Embryonic facial prominence (tissue), 1 donor: ENCODE data around the gene OR9Q1.

Experiments
- DNase-seq: peaks from one replicate; pipeline ENCODE4 v3.0.0-alpha.2; 2016; ENCODE audit errors: extremely low spot score

Gene OR9Q1

GRCh38 chr11:58030653-58031052 is 7.0 kb downstream of the OR9Q1 start, which contains the start of gene OR6Q1:
TSS of gene OR6Q1 (plus strand) at chr11:58030953. CDS start at chr11:58030953, 0 bp downstream.
- no peak for DNase-seq

- DNase-seq = no peak
Measured at GRCh38 chr11:58034471-58034870, 10.8 kb downstream of the OR9Q1 start.

- DNase-seq = no peak
Measured at GRCh38 chr11:58039589-58039988, 15.9 kb downstream of the OR9Q1 start.

DNA sequence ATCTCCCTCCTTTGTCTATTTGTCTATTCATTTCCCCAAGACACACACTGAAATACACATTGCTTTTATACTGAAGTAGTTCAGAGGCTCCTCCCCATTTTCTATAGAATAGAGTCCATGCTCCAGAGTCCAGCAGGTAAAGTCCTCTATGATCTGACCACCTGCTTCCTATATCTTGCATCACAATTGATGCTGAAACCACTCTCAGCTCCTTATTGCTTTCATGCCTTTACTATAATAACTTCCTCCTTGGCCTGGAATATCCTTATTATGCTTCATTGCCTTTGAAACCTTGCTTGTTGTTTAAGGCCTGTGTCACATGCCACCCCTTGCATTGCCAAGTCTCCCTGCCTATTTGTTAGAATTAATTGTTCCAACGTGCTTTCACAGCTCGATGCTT is 19.7 kb downstream of the OR9Q1 start:
- DNase-seq = no peak

DNA sequence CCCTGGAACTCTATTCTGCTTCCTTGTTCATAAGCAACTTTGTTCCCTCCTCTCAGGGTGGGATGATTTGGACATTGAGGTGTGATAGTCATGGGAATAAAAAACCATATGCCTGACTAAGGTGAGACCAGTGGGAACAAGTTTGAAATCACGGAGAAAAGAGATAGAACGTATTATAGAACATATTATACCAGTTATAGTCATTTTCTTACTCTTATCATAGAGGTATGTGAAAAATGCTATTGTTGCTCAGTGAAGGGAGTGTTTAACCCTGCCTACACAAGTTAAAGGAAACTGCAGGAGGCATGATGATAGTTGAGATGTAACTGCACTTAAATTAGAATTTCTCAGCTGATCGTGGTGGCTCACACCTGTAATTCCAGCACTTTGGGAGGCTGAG is 22.6 kb downstream of the OR9Q1 start:
- no peak for DNase-seq

GRCh38 chr11:58047818-58048217 is 24.1 kb downstream of the OR9Q1 start:
- no peak for DNase-seq

- no peak for DNase-seq
Measured at GRCh38 chr11:58055806-58056401, 32.2 kb downstream of the OR9Q1 start.

GRCh38 chr11:58057481-58057880 is 33.8 kb downstream of the OR9Q1 start:
- DNase-seq = no peak

GRCh38 chr11:58058276-58059006 is 34.8 kb downstream of the OR9Q1 start:
- no peak for DNase-seq

DNA sequence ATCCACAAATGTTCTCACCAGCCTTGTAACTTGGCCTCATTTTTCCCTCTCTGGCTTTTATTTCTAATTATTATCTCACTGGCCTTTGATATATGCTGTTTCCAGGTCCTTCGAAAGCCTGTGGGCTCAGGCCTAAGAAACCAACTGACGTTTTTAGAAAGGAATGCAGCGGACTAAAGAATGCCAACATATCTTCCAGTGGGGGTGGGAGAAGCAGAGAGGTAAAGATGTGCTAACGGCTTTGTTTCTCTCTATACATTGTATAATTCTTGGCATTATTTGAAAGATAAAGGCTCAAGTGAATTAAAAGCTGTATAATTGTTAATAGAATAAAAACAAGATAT is 35.3 kb downstream of the OR9Q1 start:
- DNase-seq = no peak

- no peak for DNase-seq
Measured at GRCh38 chr11:58060535-58060934, 36.9 kb downstream of the OR9Q1 start.

DNA sequence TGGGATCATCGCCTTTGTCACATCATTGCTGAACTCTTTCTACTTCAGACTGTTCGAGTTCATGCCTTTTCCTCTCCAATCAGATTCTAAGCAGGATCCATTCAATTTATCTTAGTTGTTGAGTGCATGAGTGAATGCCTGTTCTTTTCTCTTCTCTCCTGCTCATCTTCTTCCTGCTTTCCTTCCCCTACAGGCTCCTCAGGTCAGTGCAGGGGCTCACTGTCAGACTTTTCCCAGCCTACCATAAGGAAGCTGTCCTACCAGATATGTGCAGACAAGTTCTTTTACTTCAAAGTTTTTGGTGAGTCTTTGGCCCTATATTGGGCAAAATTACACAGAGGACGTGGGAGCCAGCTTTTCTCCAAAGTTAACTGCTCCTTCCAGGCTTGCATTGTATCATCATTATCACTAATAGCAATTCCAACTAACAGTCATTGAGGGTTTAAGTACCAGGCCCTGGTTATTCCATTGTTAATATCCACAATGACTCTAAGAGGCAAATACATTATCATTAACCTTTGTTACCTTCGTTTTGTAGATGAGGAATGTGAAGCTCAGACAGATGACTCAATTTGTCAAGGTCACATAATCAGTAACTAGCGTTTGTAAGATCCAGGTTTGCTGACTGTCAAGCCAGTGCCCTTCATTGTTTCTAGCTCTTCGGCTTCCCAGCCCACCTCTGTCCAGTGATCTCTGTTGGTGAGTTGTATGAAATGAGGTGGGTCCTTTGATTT is 37.4 kb downstream of the OR9Q1 start:
- DNase-seq = no peak

- DNase-seq = no peak
Measured at GRCh38 chr11:58061813-58062212, 38.1 kb downstream of the OR9Q1 start.

GRCh38 chr11:58067685-58068084 is 44.0 kb downstream of the OR9Q1 start:
- no peak for DNase-seq

DNA sequence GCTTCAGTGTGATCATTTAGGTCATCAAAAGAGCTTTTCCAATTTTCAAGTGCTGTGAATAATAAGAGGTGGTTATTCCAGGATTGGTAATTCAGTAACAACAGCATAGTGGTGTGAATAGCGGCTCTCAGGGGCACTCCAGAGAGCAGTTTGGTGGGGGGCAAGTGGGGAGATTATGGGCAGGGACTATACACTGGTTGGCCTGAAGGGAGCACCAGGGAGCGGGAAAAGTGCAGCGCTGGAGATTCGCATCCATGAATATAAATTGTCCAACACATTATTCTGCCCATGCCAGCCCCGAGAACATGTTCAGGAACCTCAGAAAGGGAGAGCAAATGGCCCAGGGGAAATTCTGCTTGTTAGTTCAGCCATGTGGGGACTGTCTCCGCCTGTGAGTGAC is 45.0 kb downstream of the OR9Q1 start:
- DNase-seq = no peak

- DNase-seq = no peak
Measured at GRCh38 chr11:58070585-58070984, 46.9 kb downstream of the OR9Q1 start.

DNA sequence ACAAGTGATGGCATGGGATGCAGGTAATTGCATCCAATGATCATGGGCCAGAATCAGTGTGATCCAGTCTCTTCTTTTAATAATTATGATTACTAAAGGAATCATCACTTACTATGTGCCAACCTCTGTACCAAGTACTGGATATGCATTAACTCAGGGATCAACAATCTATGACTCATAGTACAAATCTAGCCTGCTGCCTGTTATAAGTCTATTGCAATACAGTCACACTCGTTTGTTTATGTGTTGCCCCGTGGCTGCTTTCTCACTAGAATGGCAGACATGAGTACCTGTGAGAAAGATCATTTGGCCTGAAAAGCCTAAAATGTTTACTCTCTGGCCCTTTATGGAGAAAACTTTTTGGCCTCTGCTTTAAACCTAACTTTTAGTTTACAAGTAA is 52.1 kb downstream of the OR9Q1 start:
- DNase-seq = no peak

- no peak for DNase-seq
Measured at GRCh38 chr11:58086528-58086927, 62.8 kb downstream of the OR9Q1 start.

GRCh38 chr11:58097437-58097836 is 73.8 kb downstream of the OR9Q1 start:
- DNase-seq = no peak

DNA sequence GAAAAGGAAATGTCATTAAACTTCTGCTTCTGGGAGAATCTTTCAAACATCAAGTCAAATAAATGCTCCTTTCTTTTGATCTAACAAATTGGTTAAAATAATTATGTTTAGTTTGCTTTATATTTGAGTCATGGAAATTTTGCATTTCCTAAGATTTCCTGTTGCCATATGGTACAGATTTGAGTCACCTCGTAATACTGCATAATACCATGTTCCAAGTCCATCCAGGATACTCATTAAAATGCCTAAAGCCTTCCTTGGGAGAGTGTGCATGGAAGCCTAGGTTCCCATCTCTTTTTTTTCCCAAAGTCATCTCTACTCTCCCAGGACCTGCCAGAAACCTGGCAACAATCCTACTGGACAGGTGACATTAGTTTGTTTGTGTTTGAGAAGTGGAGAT is 97.4 kb downstream of the OR9Q1 start:
- no peak for DNase-seq

- no peak for DNase-seq
Measured at GRCh38 chr11:58125469-58125868, 101.8 kb downstream of the OR9Q1 start, which contains the start of gene OR9I1. TSS of gene OR9I1 (minus strand) at chr11:58125530. CDS start at chr11:58119444, 6,086 bp downstream.

- DNase-seq = no peak
Measured at GRCh38 chr11:58127350-58127749, 103.7 kb downstream of the OR9Q1 start.
